ENCODE data around the gene CTPS1.

GRCh38 chr1:40952744-40953315 is 26.7 kb upstream of the CTPS1 start:
- TF ChIP-seq CTCF (conservative IDR thresholded peaks at IDR 0.05; ENCODE audit: low read depth, low read length), result peak; percentile 18; the same call in 1 of the 2 replicates
- TF ChIP-seq EZH2 (IDR thresholded peaks at IDR 0.05; ENCODE audit: borderline replicate concordance, low read depth, low read length, poor library complexity, severe bottlenecking), result no peak
